ENCODE results near the gene GBGT1. TPM values are rescaled to one million over a fixed set of nuclear protein-coding genes. Genes with fewer than 3 reads are reported as not detected.

The GBGT1 gene
- total and polyA plus RNA-seq, 7 donors: 1.6 to 4.4 (median 2.9) TPM

GRCh38 chr9:133142684-133143622 is 20.8 kb downstream of the GBGT1 start:
- WGBS, 3 donors: 72 to 82% (median 74%) methylated on average over 18 of the region's 18 CpGs

GRCh38 chr9:133141833-133142595 is 21.7 kb downstream of the GBGT1 start:
- Histone ChIP-seq H3K4me1 (peaks cover 47% of the 10 kb centered on the region), H3K27ac (no peak overlapping the region), H3K9me3 (no peaks in the 10 kb centered on the region), H3K36me3 (ENCODE audit: insufficient read depth in 1 of 2, low read depth in 1 of 2) (no peaks in the 10 kb centered on the region), H3K4me3 (no peak overlapping the region), H3K27me3 (ENCODE audit: insufficient read depth in 3 of 3, low read length in 2 of 3) (no peaks in the 10 kb centered on the region)
- DNase-seq (peak in 1 of 2 donors; percentile 73), ATAC-seq (no peak)
- WGBS, 3 donors: 48 to 60% (median 48%) methylated on average over 16 of the region's 16 CpGs
- no peak for TF ChIP-seq CTCF (IDR thresholded peaks at IDR 0.05)
- intact Hi-C loops (cut with DNase I): no loop called here

More at GRCh38 chr9:133142684-133143622, 20.8 kb downstream of the GBGT1 start:
- intact Hi-C loops (cut with DNase I): no loop called here
- ATAC-seq (no peak), DNase-seq (no peak)
- H3K36me3 ChIP-seq (ENCODE audit: insufficient read depth in 1 of 2, low read depth in 1 of 2): no peaks in the 10 kb centered on the region
- H3K27me3 ChIP-seq (ENCODE audit: insufficient read depth in 3 of 3, low read length in 2 of 3): no peaks in the 10 kb centered on the region
- no peak overlapping the region for H3K4me3 ChIP-seq
- no peak for TF ChIP-seq CTCF (IDR thresholded peaks at IDR 0.05)
- peaks cover 47% of the 10 kb centered on the region for H3K4me1 ChIP-seq
- H3K27ac ChIP-seq: peak overlapping the region; percentile 82
- no peaks in the 10 kb centered on the region for H3K9me3 ChIP-seq

- 86 to 88% (median 87%) methylated on average over 12 to 14 of the region's 14 CpGs for WGBS, 3 donors
- no peak overlapping the region for H3K4me3 ChIP-seq
- H3K4me1 ChIP-seq: peaks cover 55% of the 10 kb centered on the region
- ATAC-seq: no peak
- TF ChIP-seq CTCF (IDR thresholded peaks at IDR 0.05): no peak
- H3K27ac ChIP-seq: no peak overlapping the region
- H3K27me3 ChIP-seq (ENCODE audit: insufficient read depth in 3 of 3, low read length in 2 of 3): no peaks in the 10 kb centered on the region
- no peaks in the 10 kb centered on the region for H3K9me3 ChIP-seq
- intact Hi-C loops (cut with DNase I): no loop called here
- DNase-seq: no peak
- no peaks in the 10 kb centered on the region for H3K36me3 ChIP-seq (ENCODE audit: insufficient read depth in 1 of 2, low read depth in 1 of 2)
Observed at GRCh38 chr9:133140606-133141005, 23.1 kb downstream of the GBGT1 start.

- ATAC-seq: no peak
- no peaks in the 10 kb centered on the region for H3K36me3 ChIP-seq (ENCODE audit: insufficient read depth in 1 of 2, low read depth in 1 of 2)
- H3K4me1 ChIP-seq: peaks cover 59% of the 10 kb centered on the region
- WGBS, 3 donors: 81 to 97% (median 86%) methylated on average over 4 of the region's 4 CpGs
- no peaks in the 10 kb centered on the region for H3K9me3 ChIP-seq
- no peak overlapping the region for H3K27ac ChIP-seq
- intact Hi-C loops (cut with DNase I): no loop called here
- no peak for TF ChIP-seq CTCF (IDR thresholded peaks at IDR 0.05)
- no peaks in the 10 kb centered on the region for H3K27me3 ChIP-seq (ENCODE audit: insufficient read depth in 3 of 3, low read length in 2 of 3)
- no peak overlapping the region for H3K4me3 ChIP-seq
- DNase-seq: no peak
Observed at GRCh38 chr9:133140174-133140505, 23.6 kb downstream of the GBGT1 start.

Measured in psoas muscle (tissue), 8 donors.